Measurements from ENCODE around the gene DUOX2.

Gene DUOX2

GRCh38 chr15:45149060-45149459 is 35.1 kb upstream of the DUOX2 start:
- Histone ChIP-seq H3K27ac (ENCODE audit: low read length) (no peak overlapping the region), H3K9me3 (ENCODE audit: control insufficient read depth, insufficient read depth, low read length) (no peaks in the 10 kb centered on the region), H3K4me1 (ENCODE audit: control insufficient read depth, insufficient read depth, low read length) (no peaks in the 10 kb centered on the region), H3K27me3 (ENCODE audit: control insufficient read depth, insufficient read depth, low read length) (no peaks in the 10 kb centered on the region), H3K36me3 (ENCODE audit: control insufficient read depth, insufficient read depth, low read length) (no peaks in the 10 kb centered on the region; the same call in 1 of the 2 replicates), H3K4me3 (ENCODE audit: low read length) (no peak overlapping the region)
- WGBS (ENCODE audit: insufficient coverage, insufficient read length): no CpG with 5 or more reads among the region's 1 CpG
- no peak for DNase-seq (ENCODE audit: low read depth, low spot score)

- Histone ChIP-seq H3K4me3 (ENCODE audit: low read length) (no peak overlapping the region), H3K36me3 (ENCODE audit: control insufficient read depth, insufficient read depth, low read length) (no peaks in the 10 kb centered on the region; the same call in 1 of the 2 replicates), H3K4me1 (ENCODE audit: control insufficient read depth, insufficient read depth, low read length) (no peaks in the 10 kb centered on the region; the same call in 1 of the 2 replicates), H3K27me3 (ENCODE audit: control insufficient read depth, insufficient read depth, low read length) (no peaks in the 10 kb centered on the region), H3K9me3 (ENCODE audit: control insufficient read depth, insufficient read depth, low read length) (no peaks in the 10 kb centered on the region), H3K27ac (ENCODE audit: low read length) (no peak overlapping the region)
- DNase-seq (ENCODE audit: low read depth, low spot score): no peak
- no CpG with 5 or more reads among the region's 12 CpGs for WGBS (ENCODE audit: insufficient coverage, insufficient read length)
These were observed 34.4 kb upstream of the DUOX2 start for GRCh38 chr15:45148076-45149059.

GRCh38 chr15:45147606-45148005 is 33.6 kb upstream of the DUOX2 start:
- H3K27me3 ChIP-seq (ENCODE audit: control insufficient read depth, insufficient read depth, low read length): no peaks in the 10 kb centered on the region
- DNase-seq (ENCODE audit: low read depth, low spot score): no peak
- no peaks in the 10 kb centered on the region; the same call in 1 of the 2 replicates for H3K4me1 ChIP-seq (ENCODE audit: control insufficient read depth, insufficient read depth, low read length)
- H3K27ac ChIP-seq (ENCODE audit: low read length): no peak overlapping the region
- WGBS (ENCODE audit: insufficient coverage, insufficient read length): no CpG with 5 or more reads among the region's 7 CpGs
- no peaks in the 10 kb centered on the region; the same call in 1 of the 2 replicates for H3K36me3 ChIP-seq (ENCODE audit: control insufficient read depth, insufficient read depth, low read length)
- H3K4me3 ChIP-seq (ENCODE audit: low read length): no peak overlapping the region
- H3K9me3 ChIP-seq (ENCODE audit: control insufficient read depth, insufficient read depth, low read length): no peaks in the 10 kb centered on the region

GRCh38 chr15:45146405-45146804 is 32.4 kb upstream of the DUOX2 start:
- no CpG with 5 or more reads among the region's 4 CpGs for WGBS (ENCODE audit: insufficient coverage, insufficient read length)
- Histone ChIP-seq H3K27me3 (ENCODE audit: control insufficient read depth, insufficient read depth, low read length) (no peaks in the 10 kb centered on the region), H3K27ac (ENCODE audit: low read length) (no peak overlapping the region), H3K4me1 (ENCODE audit: control insufficient read depth, insufficient read depth, low read length) (no peaks in the 10 kb centered on the region; the same call in 1 of the 2 replicates), H3K36me3 (ENCODE audit: control insufficient read depth, insufficient read depth, low read length) (no peaks in the 10 kb centered on the region; the same call in 1 of the 2 replicates), H3K4me3 (ENCODE audit: low read length) (no peak overlapping the region), H3K9me3 (ENCODE audit: control insufficient read depth, insufficient read depth, low read length) (no peaks in the 10 kb centered on the region)
- no peak for DNase-seq (ENCODE audit: low read depth, low spot score)

- Histone ChIP-seq H3K27me3 (ENCODE audit: control insufficient read depth, insufficient read depth, low read length) (no peaks in the 10 kb centered on the region), H3K9me3 (ENCODE audit: control insufficient read depth, insufficient read depth, low read length) (no peaks in the 10 kb centered on the region), H3K36me3 (ENCODE audit: control insufficient read depth, insufficient read depth, low read length) (no peaks in the 10 kb centered on the region), H3K27ac (ENCODE audit: low read length) (no peak overlapping the region), H3K4me3 (ENCODE audit: low read length) (no peak overlapping the region), H3K4me1 (ENCODE audit: control insufficient read depth, insufficient read depth, low read length) (no peaks in the 10 kb centered on the region; the same call in 1 of the 2 replicates)
- WGBS (ENCODE audit: insufficient coverage, insufficient read length): no CpG with 5 or more reads among the region's 9 CpGs
- DNase-seq (ENCODE audit: low read depth, low spot score): no peak
These were observed 30.8 kb upstream of the DUOX2 start for GRCh38 chr15:45144775-45145174.

- Histone ChIP-seq H3K9me3 (ENCODE audit: control insufficient read depth, insufficient read depth, low read length) (no peaks in the 10 kb centered on the region), H3K27me3 (ENCODE audit: control insufficient read depth, insufficient read depth, low read length) (no peaks in the 10 kb centered on the region), H3K4me3 (ENCODE audit: low read length) (no peak overlapping the region), H3K27ac (ENCODE audit: low read length) (no peak overlapping the region), H3K4me1 (ENCODE audit: control insufficient read depth, insufficient read depth, low read length) (no peaks in the 10 kb centered on the region; the same call in 1 of the 2 replicates), H3K36me3 (ENCODE audit: control insufficient read depth, insufficient read depth, low read length) (no peaks in the 10 kb centered on the region)
- no peak for DNase-seq (ENCODE audit: low read depth, low spot score)
- no CpG with 5 or more reads among the region's 11 CpGs for WGBS (ENCODE audit: insufficient coverage, insufficient read length)
These were observed 30.0 kb upstream of the DUOX2 start for GRCh38 chr15:45143946-45144345.

- H3K36me3 ChIP-seq (ENCODE audit: control insufficient read depth, insufficient read depth, low read length): no peaks in the 10 kb centered on the region
- WGBS (ENCODE audit: insufficient coverage, insufficient read length): no CpG with 5 or more reads among the region's 7 CpGs
- no peaks in the 10 kb centered on the region for H3K27me3 ChIP-seq (ENCODE audit: control insufficient read depth, insufficient read depth, low read length)
- no peak overlapping the region for H3K27ac ChIP-seq (ENCODE audit: low read length)
- no peaks in the 10 kb centered on the region for H3K9me3 ChIP-seq (ENCODE audit: control insufficient read depth, insufficient read depth, low read length)
- H3K4me3 ChIP-seq (ENCODE audit: low read length): no peak overlapping the region
- DNase-seq (ENCODE audit: low read depth, low spot score): no peak
- H3K4me1 ChIP-seq (ENCODE audit: control insufficient read depth, insufficient read depth, low read length): no peaks in the 10 kb centered on the region; the same call in 1 of the 2 replicates
These were observed 29.1 kb upstream of the DUOX2 start for GRCh38 chr15:45143056-45143455.

GRCh38 chr15:45141386-45141785 is 27.4 kb upstream of the DUOX2 start:
- WGBS (ENCODE audit: insufficient coverage, insufficient read length): no CpG with 5 or more reads among the region's 5 CpGs
- no peak for DNase-seq (ENCODE audit: low read depth, low spot score)
- Histone ChIP-seq H3K36me3 (ENCODE audit: control insufficient read depth, insufficient read depth, low read length) (no peaks in the 10 kb centered on the region), H3K4me1 (ENCODE audit: control insufficient read depth, insufficient read depth, low read length) (no peaks in the 10 kb centered on the region; the same call in 1 of the 2 replicates), H3K4me3 (ENCODE audit: low read length) (no peak overlapping the region), H3K9me3 (ENCODE audit: control insufficient read depth, insufficient read depth, low read length) (no peaks in the 10 kb centered on the region), H3K27ac (ENCODE audit: low read length) (no peak overlapping the region), H3K27me3 (ENCODE audit: control insufficient read depth, insufficient read depth, low read length) (peaks cover 4% of the 10 kb centered on the region; the same call in 1 of the 2 replicates)

- no peak for DNase-seq (ENCODE audit: low read depth, low spot score)
- Histone ChIP-seq H3K4me1 (ENCODE audit: control insufficient read depth, insufficient read depth, low read length) (no peaks in the 10 kb centered on the region; the same call in 1 of the 2 replicates), H3K27me3 (ENCODE audit: control insufficient read depth, insufficient read depth, low read length) (peaks cover 9% of the 10 kb centered on the region; the same call in 1 of the 2 replicates), H3K9me3 (ENCODE audit: control insufficient read depth, insufficient read depth, low read length) (no peaks in the 10 kb centered on the region), H3K27ac (ENCODE audit: low read length) (no peak overlapping the region), H3K4me3 (ENCODE audit: low read length) (no peak overlapping the region), H3K36me3 (ENCODE audit: control insufficient read depth, insufficient read depth, low read length) (no peaks in the 10 kb centered on the region)
- no CpG with 5 or more reads among the region's 10 CpGs for WGBS (ENCODE audit: insufficient coverage, insufficient read length)
These were observed 26.7 kb upstream of the DUOX2 start for GRCh38 chr15:45140557-45141250.

GRCh38 chr15:45139770-45140169 is 25.8 kb upstream of the DUOX2 start:
- no CpG with 5 or more reads among the region's 6 CpGs for WGBS (ENCODE audit: insufficient coverage, insufficient read length)
- Histone ChIP-seq H3K27me3 (ENCODE audit: control insufficient read depth, insufficient read depth, low read length) (peaks cover 12% of the 10 kb centered on the region; the same call in 1 of the 2 replicates), H3K27ac (ENCODE audit: low read length) (no peak overlapping the region), H3K4me3 (ENCODE audit: low read length) (no peak overlapping the region), H3K4me1 (ENCODE audit: control insufficient read depth, insufficient read depth, low read length) (no peaks in the 10 kb centered on the region; the same call in 1 of the 2 replicates), H3K36me3 (ENCODE audit: control insufficient read depth, insufficient read depth, low read length) (no peaks in the 10 kb centered on the region), H3K9me3 (ENCODE audit: control insufficient read depth, insufficient read depth, low read length) (no peaks in the 10 kb centered on the region)
- DNase-seq (ENCODE audit: low read depth, low spot score): no peak
